HG03103 (cell line): ENCODE results near the gene SNRPA.
"Not testable (repeated sequence)": the region's sequence is repeated elsewhere in the genome, so short reads cannot be mapped to it uniquely, and the experiment has no call there.

Source experiments
- ATAC-seq: cut with Tn5 transposase; IDR thresholded peaks from one replicate; pipeline ENCODE4 v1.9.1; 2021; ENCODE audit warnings: low read depth; ENCODE audit not compliant: unreplicated experiment

Gene SNRPA

GRCh38 chr19:40719414-40719894 is 31.5 kb upstream of the SNRPA start:
- ATAC-seq: no peak

GRCh38 chr19:40721140-40721486 is 29.9 kb upstream of the SNRPA start:
- ATAC-seq: no peak

- ATAC-seq: no peak
These were observed 28.9 kb upstream of the SNRPA start for GRCh38 chr19:40721936-40722661.

GRCh38 chr19:40723661-40724254 is 27.2 kb upstream of the SNRPA start:
- no peak for ATAC-seq

- ATAC-seq: no peak
These were observed 26.7 kb upstream of the SNRPA start for GRCh38 chr19:40724315-40724714.

- no peak for ATAC-seq
These were observed 26.1 kb upstream of the SNRPA start for GRCh38 chr19:40724855-40725254.

GRCh38 chr19:40726279-40726678 is 24.7 kb upstream of the SNRPA start:
- no peak for ATAC-seq

GRCh38 chr19:40730065-40730464 is 20.9 kb upstream of the SNRPA start:
- ATAC-seq: not testable (repeated sequence)

- not testable (repeated sequence) for ATAC-seq
These were observed 18.7 kb upstream of the SNRPA start for GRCh38 chr19:40732304-40732703.

GRCh38 chr19:40733149-40733548 is 17.9 kb upstream of the SNRPA start:
- no peak for ATAC-seq

- no peak for ATAC-seq
These were observed 15.8 kb upstream of the SNRPA start for GRCh38 chr19:40735013-40735771.

GRCh38 chr19:40736661-40737060 is 14.3 kb upstream of the SNRPA start:
- no peak for ATAC-seq

- no peak for ATAC-seq
These were observed 13.8 kb upstream of the SNRPA start for GRCh38 chr19:40737102-40737644.

- no peak for ATAC-seq
These were observed 11.8 kb upstream of the SNRPA start for GRCh38 chr19:40739030-40739839.

GRCh38 chr19:40739871-40740703 is 10.9 kb upstream of the SNRPA start:
- no peak for ATAC-seq

GRCh38 chr19:40740747-40741146 is 10.3 kb upstream of the SNRPA start:
- ATAC-seq: no peak

GRCh38 chr19:40741527-40742390 is 9.2 kb upstream of the SNRPA start:
- ATAC-seq: no peak

GRCh38 chr19:40742477-40742876 is 8.5 kb upstream of the SNRPA start:
- ATAC-seq: no peak

- ATAC-seq: no peak
These were observed 8.1 kb upstream of the SNRPA start for GRCh38 chr19:40742886-40743285.
